ENCODE measurements around the gene FAM200A. TPM values are rescaled to one million over a fixed set of nuclear protein-coding genes. Genes with fewer than 3 reads are reported as not detected.

FAM200A gene
- total and polyA plus RNA-seq, 2 of the 13 experiments (the other 11 are each of a cell fraction or from before 2014, with no cell fraction given), result 4.7 to 6.3 TPM

GRCh38 chr7:99504603-99505323 is 47.2 kb downstream of the FAM200A start, which contains the start of gene ZKSCAN5 (continued):
- TF ChIP-seq AKNA (CRISPR knock-in tag; IDR thresholded peaks at IDR 0.05; ENCODE audit: borderline replicate concordance), result no peak
- TF ChIP-seq HOXA3 (CRISPR knock-in tag; IDR thresholded peaks at IDR 0.05), result peak; percentile 51; the same call in 1 of the 2 replicates
- no peak; the same call in 1 of the 2 replicates for TF ChIP-seq ZNF329 (CRISPR knock-in tag; IDR thresholded peaks at IDR 0.05; ENCODE audit: low read depth)
- TF ChIP-seq HES4 (CRISPR knock-in tag; IDR thresholded peaks at IDR 0.05; ENCODE audit: borderline replicate concordance), result no peak
- no peak for TF ChIP-seq ZNF468 (CRISPR knock-in tag; IDR thresholded peaks at IDR 0.05)
- no peak for TF ChIP-seq SMYD3 (CRISPR knock-in tag; IDR thresholded peaks at IDR 0.05)
- TF ChIP-seq POLR2AphosphoS2 (IDR thresholded peaks at IDR 0.05; ENCODE audit: low read depth, low read length), result no peak
- peak; percentile 38 for TF ChIP-seq PRPF4 (IDR thresholded peaks at IDR 0.05; ENCODE audit: low read depth, low read length, poor library complexity, severe bottlenecking)
- peak; percentile 85 for TF ChIP-seq SP2 (CRISPR knock-in tag; IDR thresholded peaks at IDR 0.05)
- TF ChIP-seq POGK (CRISPR knock-in tag; conservative IDR thresholded peaks at IDR 0.05), result peak; percentile 86
- no peak for TF ChIP-seq ZNF142 (CRISPR knock-in tag; IDR thresholded peaks at IDR 0.05)
- TF ChIP-seq SNRNP70 (IDR thresholded peaks at IDR 0.05; ENCODE audit: low read depth, low read length), result no peak
- no peak for TF ChIP-seq EEA1 (CRISPR knock-in tag; IDR thresholded peaks at IDR 0.05; ENCODE audit: borderline replicate concordance)
- TF ChIP-seq SP140L (CRISPR knock-in tag; IDR thresholded peaks at IDR 0.05; ENCODE audit: borderline replicate concordance), result no peak
- TF ChIP-seq SMARCC2 (IDR thresholded peaks at IDR 0.05), result no peak
- no peak for TF ChIP-seq ZNF260 (CRISPR knock-in tag; IDR thresholded peaks at IDR 0.05; ENCODE audit: borderline replicate concordance, low read depth)

Data from HepG2 (cell line).